Nucleus accumbens (tissue), 56 donors: ENCODE results near the gene FXYD5.
"Not testable (repeated sequence)": the region's sequence is repeated elsewhere in the genome, so short reads cannot be mapped to it uniquely, and the experiment has no call there.

Experiments used
- DNase-seq, 56 donors: peaks; one replicate each; lab custom pipeline; 2025; lab: John Stamatoyannopoulos, UW

FXYD5 gene

DNA sequence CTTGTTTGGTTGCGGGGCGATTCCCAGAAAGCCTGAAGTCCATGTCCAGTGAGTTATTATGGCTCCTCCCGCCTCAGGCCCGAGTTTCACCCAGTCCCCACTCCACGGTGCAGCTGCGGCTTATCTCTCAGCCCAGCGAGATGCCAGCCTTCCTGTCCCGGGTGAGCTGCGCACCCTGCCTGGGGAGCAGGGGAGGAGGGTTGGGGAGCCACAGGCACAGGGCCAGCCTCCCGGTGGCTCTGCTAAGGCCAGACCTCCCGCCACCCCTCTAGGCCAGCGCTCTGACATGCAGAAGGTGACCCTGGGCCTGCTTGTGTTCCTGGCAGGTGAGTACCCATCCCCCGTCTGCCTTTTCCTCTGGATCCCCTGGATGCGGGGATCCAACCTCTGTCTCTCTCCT, 35.4 kb upstream of the FXYD5 start:
- DNase-seq, result no peak

DNA sequence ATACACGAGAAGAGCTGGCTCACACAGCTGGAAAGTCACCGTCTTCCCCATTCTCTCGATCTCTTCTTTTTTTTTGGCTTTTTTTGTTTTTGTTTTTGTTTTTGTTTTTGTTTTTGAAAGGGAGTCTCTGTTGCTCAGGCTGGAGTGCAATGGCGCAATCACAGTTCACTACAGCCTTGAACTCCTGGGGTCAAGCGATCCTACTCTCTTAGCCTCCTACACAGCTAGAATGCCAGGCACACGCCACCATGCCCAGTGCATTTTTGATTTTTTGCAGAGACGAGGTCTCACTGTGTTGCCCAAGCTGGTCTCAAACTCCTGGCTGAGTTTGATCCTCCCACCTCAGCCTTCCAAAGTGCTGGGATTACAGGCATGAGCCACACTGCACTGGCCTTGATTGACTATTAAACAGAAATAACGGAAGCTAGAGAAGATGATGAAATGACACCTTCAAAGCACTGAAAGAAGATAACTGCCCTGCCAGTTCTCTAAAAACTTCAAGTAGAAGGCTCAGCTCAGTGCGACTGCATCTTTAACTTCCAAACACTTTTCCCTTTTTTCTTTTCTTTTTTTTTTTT, 34.9 kb upstream of the FXYD5 start:
- no peak for DNase-seq

- peak in 1 of 56 donors; percentile 18 for DNase-seq
These were observed 34.0 kb upstream of the FXYD5 start for GRCh38 chr19:35120492-35120891.

GRCh38 chr19:35120898-35121297, 33.6 kb upstream of the FXYD5 start:
- no peak for DNase-seq

DNA sequence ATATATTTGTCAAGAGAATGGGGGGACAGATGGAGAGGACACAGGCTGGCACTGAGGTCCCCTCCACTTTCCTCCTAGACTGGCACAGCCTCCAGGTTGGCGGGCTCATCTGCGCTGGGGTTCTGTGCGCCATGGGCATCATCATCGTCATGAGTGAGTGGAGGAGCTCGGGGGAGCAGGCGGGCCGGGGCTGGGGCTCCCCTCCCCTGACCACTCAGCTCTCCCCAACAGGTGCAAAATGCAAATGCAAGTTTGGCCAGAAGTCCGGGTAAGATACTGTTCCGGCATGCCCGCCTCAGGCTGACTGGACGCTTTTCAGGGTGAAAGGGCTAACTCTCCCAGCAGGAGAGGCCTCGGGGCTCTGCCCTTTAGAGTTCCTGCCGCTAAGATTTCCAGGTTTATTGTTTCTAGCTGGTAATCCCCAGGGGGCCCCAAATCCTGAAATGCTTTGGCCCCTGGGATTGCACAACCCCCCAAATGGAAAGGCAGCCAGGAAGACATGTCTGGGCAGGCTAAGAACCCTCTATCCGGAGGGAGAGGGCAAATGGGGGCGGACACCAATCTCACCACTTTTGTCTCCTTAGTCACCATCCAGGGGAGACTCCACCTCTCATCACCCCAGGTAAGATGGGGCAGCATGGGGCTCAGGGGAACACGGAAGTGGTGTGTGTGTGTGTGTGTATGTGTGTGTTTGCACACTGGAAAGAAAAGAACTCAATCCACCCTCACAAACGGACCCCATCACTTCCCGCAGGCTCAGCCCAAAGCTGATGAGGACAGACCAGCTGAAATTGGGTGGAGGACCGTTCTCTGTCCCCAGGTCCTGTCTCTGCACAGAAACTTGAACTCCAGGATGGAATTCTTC, 31.6 kb upstream of the FXYD5 start:
- DNase-seq, result no peak

DNA sequence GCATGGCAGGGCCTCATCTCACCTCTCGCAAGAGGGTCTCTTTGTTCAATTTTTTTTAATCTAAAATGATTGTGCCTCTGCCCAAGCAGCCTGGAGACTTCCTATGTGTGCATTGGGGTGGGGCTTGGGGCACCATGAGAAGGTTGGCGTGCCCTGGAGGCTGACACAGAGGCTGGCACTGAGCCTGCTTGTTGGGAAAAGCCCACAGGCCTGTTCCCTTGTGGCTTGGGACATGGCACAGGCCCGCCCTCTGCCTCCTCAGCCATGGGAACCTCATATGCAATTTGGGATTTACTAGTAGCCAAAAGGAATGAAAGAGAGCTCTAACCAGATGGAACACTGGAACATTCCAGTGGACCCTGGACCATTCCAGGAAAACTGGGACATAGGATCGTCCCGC, 31.0 kb upstream of the FXYD5 start:
- DNase-seq, result peak in 21 of 56 donors; percentile 12 to 77 (median 30)

DNA sequence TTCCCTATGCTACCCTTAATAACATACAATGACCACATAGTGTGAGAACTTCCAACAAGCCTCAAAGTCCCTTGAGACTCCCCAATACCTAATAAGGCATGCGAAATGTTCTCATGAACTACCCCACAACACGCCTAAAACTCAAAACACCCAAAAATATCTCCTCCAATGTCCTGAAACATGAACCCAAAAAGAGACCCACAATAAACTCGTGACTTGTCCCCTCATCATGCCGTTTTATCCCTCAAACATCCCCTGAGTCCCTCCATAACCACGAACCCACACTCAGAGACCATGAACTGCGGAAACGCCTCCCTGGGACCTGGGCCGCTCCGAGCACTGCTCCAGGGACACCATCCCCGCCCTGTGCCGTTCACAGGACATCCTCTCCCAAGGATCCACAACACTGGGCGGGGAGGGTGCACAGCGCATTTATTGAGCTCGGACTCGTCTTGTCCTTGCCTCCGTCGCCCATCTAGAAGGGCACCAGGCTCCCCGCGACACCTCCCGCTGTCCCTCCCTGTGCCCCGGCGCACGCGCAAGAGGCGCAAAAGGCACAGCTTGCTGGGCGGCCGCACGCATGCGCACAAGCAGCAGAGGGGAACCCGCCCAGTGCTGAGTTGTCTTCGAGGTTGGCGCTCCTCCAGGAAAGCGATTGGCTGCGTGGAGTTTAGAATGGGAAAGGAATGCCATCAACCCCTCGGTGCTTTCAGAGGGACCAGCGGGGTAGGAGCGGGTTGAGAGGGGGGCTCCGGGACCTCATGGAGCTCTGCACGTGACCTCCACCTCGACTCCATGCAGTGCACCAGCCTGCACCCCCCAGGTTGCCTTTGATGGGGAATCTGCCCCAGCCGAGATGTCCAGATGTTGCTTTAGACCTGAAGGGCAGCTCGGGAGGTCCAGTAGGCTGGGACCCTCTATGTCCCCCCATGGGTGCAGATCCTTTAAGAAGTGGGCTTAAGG, 30.2 kb upstream of the FXYD5 start:
- DNase-seq, result peak; percentile 56 to 99 (median 93)

- DNase-seq, result peak in 1 of 56 donors; percentile 28
These were observed 29.2 kb upstream of the FXYD5 start for GRCh38 chr19:35125270-35125717.

DNA sequence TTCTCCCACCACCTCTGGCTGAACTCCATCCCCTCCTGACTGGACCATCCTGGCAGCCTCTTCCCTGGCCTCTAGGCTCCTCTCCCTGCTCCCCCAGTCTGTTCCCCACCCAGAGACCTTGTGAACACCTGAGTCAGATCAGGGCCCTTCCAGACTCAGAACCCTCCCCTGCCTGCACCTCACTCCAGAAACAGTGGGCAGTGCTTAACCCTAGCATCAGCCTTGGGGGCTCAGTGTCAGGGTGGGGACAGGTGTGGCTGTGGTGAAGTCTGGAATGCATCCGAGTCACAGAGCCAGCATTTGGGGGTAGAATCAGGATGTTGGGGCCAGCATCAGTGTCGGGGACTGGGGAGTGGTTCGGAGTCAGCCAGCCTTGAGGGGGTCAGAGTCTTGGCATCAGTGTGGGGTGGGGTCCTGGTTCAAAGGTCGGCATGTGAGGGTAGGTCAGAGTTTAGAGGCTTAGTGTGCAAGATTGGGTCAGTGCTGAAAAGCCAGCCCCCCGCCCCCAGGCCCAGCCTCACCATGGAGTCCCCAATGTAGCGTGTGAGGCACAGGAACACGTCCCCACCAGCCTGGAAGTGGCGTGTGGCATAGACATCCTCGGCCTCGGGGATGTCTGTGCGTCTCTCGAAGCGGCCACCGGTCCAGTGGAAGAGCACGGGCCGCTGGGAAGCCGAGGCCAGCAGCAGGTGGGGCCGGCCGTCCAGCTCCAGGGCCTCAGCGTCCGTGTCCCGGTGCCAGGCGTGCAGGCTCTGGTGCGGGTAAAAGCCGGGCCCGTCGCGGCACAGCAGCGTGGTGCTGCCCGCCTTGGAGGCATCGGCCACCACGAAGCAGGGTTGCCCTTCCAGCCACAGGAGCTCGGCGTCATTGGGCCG, 28.5 kb upstream of the FXYD5 start:
- DNase-seq, result no peak

- DNase-seq, result peak in 47 of 56 donors; percentile 21 to 87 (median 58)
These were observed 27.9 kb upstream of the FXYD5 start for GRCh38 chr19:35126624-35126959.

DNA sequence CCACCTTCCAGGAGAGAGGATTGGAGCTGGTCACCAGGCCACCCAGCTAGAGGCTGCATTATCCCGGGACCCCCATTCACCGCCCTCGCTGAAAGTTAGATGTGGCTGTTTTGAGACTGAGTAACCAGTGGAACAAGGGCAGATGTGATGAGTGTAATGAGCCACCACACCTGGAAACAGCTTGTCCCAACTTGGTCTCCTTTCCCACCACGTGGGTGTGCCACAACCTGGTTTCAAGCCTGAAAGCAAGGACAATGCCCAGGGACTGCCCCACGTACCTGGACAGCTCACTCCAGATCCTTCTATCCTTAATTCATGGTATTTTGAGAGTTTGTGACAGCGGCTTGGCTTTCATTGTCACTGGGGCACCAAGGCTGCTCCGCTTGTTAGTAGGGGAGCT, 26.7 kb upstream of the FXYD5 start:
- DNase-seq, result no peak

GRCh38 chr19:35128398-35129057, 26.0 kb upstream of the FXYD5 start:
- DNase-seq, result no peak

- DNase-seq, result not testable (repeated sequence)
These were observed 24.7 kb upstream of the FXYD5 start for GRCh38 chr19:35129724-35130274.

GRCh38 chr19:35130761-35131720, 23.5 kb upstream of the FXYD5 start:
- DNase-seq, result no peak

GRCh38 chr19:35132254-35132653, 22.3 kb upstream of the FXYD5 start:
- DNase-seq, result no peak

DNA sequence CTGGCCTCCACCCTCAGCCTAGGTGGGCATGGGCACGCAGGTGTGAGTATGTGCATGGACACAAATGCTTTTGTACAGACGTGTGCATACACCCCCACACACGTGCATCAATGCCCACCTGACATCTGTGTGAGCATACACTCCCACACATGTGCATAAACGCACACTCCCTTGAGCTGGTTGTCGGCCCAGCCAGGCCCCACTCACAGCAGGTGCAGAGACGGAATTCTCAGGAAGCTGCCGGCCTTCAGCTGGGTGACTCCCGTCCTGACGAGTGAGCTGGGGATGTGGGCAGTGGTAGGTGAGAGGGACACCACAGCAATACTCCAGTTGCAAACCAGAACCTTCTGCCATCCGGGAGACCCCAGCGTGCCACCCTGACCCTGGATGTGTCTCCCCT, 20.7 kb upstream of the FXYD5 start:
- peak in 4 of 56 donors; percentile 10 to 24 (median 13) for DNase-seq

DNA sequence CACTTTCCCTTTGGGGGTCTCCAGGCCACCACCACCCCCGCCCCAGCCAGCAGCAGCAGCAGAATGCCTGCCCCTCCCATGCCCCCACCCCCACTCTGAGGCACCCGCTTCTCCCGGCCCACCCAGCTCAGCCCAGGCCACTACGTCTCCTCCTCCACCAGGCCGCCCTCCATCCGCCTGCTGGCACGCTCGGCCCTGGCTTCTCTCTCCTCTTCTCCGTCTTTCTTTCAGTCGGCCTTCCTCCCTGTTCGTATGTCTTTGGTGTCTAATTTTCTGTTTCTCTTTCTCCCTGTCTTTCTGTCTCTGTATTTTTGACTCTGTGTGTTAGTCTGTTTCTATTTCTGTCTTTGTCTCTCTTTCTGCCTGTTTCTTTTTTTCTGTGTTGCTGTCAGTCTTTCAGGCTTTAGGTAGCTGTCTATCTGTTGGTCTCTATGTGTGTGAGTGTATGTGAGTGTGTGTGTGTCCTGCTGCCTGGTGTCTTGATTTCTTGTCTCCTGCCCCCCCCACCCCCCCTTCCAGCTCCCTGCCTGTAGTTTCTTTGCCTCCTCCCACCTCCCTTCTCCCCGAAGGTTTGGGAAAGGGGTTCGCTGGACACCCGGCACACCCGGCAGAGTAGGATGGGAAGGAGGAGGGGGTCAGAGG, 19.8 kb upstream of the FXYD5 start, which contains the start of gene LGI4:
Gene LGI4 (minus strand): TSS at position 459 of the 642 bp plus-strand sequence. CDS start 379 bp downstream, at position 80.
- peak in 4 of 56 donors; percentile 17 to 52 (median 30) for DNase-seq
